NCI-H748 treated with DMSO at 0.1 percent for 48 hours (cell line): Measurements from ENCODE around the gene USP53.
"Not testable (repeated sequence)": the region's sequence is repeated elsewhere in the genome, so short reads cannot be mapped to it uniquely, and the experiment has no call there.

ENCODE experiments used
- DNase-seq: peaks from one replicate; lab custom pipeline; 2025; lab: John Stamatoyannopoulos, UW

Gene USP53

DNA sequence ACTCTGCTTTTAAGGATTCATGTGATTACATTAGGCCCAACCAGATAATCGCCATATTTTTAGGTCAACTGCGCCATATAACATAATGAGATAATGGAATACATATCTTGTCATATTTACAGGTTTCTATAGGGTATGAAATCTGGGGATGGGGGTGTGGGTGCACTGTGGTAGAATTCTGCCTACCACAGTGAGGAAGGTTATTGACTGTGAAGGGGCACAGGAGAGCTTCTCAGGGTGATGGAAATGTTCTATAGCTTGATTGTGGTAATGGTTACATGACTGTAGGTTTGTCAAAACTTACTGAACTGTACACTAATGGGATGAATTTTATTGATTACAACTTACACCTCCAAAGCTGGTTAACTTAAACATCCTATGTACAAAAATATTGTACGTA lies 15.9 kb downstream of the USP53 start:
- no peak for DNase-seq

- no peak for DNase-seq
Measured at GRCh38 chr4:119229908-119230687, 17.6 kb downstream of the USP53 start.

- DNase-seq: no peak
Measured at GRCh38 chr4:119231491-119231890, 19.0 kb downstream of the USP53 start.

DNA sequence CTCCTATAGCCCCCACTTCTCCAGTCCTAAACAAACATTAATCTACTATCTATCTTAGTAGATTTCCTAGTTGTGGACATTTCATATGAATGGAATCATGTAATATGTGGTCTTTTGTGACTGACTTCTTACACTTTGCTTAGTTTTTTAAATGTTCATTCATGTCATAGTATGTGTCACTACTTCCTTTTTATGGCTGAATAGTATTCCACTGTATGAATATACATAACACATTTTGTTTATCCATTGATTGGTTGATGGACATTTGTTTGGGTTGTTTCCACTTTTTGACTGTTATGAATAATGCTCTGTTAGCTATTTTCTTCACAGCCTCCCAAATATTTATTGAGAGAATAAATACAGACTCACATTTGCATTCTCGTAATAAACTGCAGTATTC lies 19.8 kb downstream of the USP53 start:
- DNase-seq: no peak

GRCh38 chr4:119233191-119233590 lies 20.7 kb downstream of the USP53 start:
- no peak for DNase-seq

- no peak for DNase-seq
Measured at GRCh38 chr4:119233750-119234149, 21.2 kb downstream of the USP53 start.

- no peak for DNase-seq
Measured at GRCh38 chr4:119237201-119237600, 24.7 kb downstream of the USP53 start.

DNA sequence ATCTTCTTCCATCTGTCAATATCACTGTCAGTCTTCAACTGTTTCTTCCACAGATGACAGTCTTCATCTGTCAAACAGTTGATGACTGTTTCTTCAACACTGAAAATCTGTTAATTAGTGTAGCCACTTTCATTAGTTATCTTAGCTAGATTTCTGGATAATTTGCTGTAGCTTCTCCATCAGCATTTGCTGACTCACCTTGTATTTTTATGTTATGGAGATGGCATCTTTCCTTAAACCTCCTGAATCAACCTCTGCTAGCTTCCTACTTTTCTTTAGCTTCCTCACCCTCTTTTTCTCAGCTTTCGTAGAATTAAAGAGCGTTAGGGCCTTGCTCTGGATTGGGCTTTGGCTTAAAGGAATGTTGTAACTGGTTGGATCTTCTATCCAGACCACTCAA lies 25.1 kb downstream of the USP53 start:
- no peak for DNase-seq

GRCh38 chr4:119238068-119238722 lies 25.7 kb downstream of the USP53 start:
- no peak for DNase-seq

DNA sequence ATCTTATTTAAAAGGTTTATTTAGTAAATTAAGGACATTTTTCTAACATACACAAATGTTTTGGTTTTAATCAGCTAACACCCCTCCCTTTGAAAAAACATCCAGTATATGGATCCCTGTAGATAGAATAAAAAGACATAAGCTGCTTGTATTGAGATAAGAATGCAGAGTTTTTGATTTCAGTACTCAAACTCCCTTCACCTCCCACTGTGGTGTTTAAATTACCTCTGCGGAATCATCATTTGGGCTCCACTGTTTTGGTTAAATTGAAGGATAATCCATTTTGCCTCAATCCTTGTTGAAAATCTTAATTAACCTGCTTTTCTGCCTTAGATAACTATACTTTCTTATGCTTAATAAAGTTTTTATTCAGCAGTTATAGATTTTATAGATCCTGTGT lies 27.6 kb downstream of the USP53 start:
- DNase-seq: no peak

DNA sequence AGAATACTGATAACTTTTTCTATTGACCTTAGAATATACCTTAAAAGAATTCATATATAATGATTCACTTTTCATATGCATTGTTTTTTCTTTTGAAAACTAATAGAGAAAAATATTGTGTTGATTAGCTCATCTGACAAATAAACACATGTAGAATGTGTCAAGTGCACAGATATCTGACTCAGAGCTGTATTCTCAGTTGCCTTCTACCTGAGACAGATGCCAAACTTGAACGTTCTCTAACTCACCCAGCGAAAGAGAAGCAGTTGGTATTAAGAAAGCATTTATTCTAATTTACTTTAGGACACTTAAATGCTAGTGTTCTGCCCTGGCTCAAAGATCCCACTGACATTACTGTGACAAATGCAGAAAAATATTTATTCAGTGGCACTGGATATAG lies 28.1 kb downstream of the USP53 start:
- no peak for DNase-seq

GRCh38 chr4:119242417-119242816 lies 29.9 kb downstream of the USP53 start:
- DNase-seq: no peak

DNA sequence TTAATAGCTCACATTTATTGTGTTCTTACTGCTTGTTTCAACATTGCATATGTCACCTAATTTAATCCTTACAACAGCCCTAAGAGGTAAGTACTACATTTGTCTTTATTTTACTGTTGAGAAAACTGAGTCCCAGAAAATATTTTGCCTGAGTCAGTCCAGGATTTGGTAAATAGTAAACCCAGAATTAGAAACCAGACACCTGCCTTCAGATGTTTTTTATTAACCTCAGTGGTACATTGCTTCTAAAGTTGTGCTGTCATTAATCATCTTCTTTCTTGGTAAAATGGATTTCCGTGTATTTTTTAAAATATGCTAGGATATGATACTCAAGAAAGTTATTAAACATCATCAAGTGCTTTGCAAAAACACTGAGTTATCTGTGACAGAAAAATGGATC lies 31.4 kb downstream of the USP53 start:
- no peak for DNase-seq

DNA sequence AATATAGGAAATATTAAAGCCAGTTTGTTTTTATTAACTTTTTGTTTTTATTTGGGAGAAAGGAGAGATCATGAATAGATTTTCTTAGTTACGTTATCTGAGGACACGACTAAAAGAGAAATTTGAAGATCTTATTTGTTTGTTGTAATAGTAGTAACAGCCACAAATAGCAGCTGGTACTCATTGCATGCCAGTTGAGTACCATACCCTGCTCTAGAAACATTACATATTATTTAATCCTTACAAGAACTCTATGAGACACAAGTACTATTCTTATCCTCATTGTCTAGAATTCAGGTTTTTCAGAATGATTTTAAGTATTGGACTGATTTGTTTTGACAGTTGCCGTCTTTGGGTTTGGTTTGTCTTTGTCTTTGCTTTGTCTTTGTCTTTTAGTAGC lies 31.8 kb downstream of the USP53 start:
- DNase-seq: no peak

DNA sequence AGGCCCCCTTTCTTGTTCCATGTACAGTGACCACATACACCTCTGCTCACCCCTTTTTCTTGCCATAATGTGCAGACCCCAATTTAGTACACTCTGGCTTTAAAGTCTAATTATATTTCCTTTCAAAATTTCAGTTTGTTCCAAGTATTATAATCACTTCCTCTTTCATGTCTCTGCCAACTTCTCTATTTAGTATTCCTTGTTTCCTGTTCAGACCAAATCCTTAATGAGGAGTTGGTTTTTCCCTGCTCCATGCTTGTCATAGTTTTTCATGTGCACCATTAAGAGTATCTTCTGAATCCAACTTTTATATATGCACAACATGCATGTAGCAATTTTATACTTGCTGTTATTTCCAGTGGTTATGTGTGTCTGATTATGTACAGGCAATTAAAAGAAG lies 32.3 kb downstream of the USP53 start:
- DNase-seq: no peak

DNA sequence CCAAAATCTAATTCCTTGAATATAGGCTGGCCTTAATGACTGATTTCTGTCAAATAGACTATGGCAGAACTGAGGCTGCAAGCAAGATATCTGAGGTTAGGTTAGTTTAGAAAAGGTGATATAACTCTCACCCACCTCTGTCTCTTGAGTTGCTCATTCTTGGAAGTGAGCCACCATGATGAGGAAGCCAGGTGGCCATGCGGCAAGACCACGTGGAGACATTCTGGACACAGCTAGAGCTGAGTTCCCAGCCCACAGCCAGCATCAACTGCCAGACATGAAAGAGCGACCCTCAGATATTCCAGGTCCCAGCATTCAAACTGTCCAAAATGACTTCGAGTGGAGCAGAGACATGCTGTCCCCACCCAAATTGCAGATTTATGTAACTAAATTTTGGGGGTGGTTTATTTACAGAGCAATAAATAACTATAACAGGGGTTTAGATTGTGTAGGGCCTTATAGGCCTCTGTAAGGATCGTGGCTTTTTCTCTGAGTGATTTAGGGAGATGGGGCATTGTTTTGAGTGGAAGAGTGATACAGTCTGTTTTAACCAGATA lies 33.7 kb downstream of the USP53 start:
- DNase-seq: no peak

- DNase-seq: not testable (repeated sequence)
Measured at GRCh38 chr4:119251037-119251436, 38.5 kb downstream of the USP53 start.

GRCh38 chr4:119255223-119255622 lies 42.7 kb downstream of the USP53 start:
- not testable (repeated sequence) for DNase-seq

DNA sequence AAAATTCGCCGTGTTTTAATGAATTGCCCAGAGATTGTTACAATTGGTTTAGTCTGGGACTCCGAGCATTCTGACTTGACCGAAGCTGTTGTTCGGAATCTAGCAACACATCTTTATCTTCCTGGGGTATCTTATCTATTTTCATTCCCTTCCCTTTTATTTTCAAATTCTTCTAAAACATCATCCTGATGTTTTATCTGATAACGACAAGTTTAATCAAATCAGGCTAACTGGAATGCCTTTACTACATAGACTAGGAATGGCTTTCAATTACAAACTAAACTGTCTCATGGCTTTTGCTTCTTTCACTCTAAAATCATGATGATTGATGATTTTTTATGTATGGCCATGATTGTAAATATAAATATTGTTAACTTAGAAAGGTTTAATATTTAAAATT lies 48.0 kb downstream of the USP53 start:
- no peak for DNase-seq

DNA sequence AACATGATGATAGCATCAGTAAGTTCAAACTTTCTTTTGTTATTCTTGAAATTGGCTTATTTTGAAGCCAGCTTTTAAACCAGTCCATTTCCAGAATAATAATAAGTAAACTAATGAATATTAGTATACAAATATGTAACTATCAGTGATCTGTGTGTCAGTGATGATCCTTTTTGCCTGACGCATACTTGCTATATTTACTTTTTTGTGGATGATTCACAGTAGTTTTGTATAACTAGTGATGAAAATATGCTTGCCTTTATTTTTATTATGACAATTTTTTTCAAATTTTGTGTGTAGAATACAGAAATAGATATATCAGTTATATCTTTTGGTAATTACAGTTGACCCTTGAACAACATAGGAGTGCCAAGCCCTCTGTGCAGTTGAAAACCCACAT lies 49.5 kb downstream of the USP53 start:
- DNase-seq: no peak

DNA sequence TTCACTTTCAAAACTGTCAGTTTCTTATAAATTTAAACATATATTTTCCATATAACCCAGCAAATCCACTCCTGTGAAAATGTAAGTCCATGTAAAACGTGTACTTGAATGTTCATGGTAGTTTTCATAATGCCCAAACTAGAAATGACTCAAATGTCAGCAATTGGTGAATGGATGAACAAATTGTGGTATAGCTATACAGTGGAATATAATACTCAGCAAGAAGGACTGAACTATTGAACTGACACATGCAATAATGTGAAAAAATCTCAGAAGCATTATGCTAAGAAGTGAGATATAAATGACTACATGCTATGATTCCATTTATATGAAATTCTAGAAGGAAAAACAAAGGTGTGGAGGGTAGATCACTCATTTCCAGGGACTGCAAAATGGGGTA lies 52.2 kb downstream of the USP53 start:
- DNase-seq: no peak

- DNase-seq: no peak
Measured at GRCh38 chr4:119266153-119266552, 53.6 kb downstream of the USP53 start.

DNA sequence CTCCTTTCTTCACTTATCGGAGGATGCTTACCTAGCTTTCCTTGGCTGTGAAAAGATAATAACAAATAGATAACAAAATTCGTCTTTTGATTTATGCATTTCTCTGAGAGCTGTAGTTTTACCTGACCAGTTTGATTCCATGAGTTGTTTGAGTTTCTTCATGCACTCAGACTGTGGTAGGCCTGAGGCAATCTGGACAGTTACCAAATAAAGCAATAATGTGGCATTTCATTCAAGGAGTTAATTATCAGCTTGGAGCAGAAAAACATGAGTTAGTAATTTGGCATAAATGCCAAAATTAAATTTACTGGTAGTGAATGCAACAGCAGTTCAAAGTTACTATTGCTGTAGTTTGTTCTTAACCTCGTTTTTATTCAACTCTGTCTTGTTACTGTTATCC lies 56.0 kb downstream of the USP53 start:
- DNase-seq: no peak
